HFF-Myc (cell line): ENCODE data around the gene OPA3.

ENCODE experiments used
- DNase-seq: peaks from one replicate; pipeline ENCODE4 v3.0.0-alpha.2; 2011; ENCODE audit warnings: low read depth; ENCODE audit errors: extremely low read depth
- H3K4me3 ChIP-seq: replicated peaks from 2 replicates; pipeline ENCODE4 v1.5.1; 2011; ENCODE audit warnings: low read depth, mild to moderate bottlenecking, control low read depth, low read length
- TF ChIP-seq, protein P1 (sequence below): IDR thresholded peaks from 2 replicates; pipeline ENCODE4 v1.5.1; 2012; ENCODE audit warnings: mild to moderate bottlenecking, low read depth, low read length, control low read depth; ENCODE audit errors: missing control alignments

The OPA3 gene

DNA sequence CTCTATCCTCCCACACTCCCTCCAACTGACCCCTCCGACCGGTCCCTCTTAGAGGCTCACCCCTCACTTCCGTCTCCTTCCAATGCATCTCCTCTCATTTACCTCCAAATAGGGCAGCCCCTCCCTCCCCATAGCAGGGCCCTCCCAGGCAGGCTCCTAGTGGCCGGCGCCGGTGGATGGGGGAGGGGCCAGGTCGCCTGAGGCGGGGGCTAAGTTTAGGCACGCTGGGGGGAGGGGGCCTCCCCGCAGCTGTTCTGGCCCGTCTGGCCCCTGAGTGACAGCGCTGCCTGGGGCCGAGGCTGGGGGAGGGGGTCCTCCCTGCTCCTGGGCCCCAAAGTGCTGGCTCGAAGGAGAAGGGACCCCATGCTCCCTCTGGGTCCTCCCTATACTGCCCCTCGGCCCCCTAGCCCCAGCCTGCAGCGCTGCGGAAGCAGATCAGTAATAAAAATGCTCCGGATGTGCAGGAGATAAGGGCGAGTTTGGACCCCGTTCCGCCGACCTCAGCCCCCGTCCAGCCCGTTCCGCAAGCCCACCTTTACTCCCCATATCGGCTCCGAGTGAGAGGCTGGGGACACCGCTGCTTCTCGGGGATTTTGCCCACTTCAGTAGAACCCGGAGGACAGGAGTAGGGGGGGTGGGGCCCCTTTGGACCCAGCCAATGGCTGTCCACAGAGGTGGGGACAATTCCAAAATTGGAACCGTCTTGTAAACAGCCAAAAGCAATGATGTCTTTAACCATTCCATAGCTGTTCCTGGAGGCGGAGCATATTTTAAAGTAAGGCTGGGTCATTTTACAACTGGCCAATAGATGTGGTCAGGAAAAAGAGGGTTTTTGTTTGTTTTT is 91.8 kb downstream of the OPA3 start:
- DNase-seq = no peak
- TF ChIP-seq, protein P1, sequence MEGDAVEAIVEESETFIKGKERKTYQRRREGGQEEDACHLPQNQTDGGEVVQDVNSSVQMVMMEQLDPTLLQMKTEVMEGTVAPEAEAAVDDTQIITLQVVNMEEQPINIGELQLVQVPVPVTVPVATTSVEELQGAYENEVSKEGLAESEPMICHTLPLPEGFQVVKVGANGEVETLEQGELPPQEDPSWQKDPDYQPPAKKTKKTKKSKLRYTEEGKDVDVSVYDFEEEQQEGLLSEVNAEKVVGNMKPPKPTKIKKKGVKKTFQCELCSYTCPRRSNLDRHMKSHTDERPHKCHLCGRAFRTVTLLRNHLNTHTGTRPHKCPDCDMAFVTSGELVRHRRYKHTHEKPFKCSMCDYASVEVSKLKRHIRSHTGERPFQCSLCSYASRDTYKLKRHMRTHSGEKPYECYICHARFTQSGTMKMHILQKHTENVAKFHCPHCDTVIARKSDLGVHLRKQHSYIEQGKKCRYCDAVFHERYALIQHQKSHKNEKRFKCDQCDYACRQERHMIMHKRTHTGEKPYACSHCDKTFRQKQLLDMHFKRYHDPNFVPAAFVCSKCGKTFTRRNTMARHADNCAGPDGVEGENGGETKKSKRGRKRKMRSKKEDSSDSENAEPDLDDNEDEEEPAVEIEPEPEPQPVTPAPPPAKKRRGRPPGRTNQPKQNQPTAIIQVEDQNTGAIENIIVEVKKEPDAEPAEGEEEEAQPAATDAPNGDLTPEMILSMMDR = no peak

DNA sequence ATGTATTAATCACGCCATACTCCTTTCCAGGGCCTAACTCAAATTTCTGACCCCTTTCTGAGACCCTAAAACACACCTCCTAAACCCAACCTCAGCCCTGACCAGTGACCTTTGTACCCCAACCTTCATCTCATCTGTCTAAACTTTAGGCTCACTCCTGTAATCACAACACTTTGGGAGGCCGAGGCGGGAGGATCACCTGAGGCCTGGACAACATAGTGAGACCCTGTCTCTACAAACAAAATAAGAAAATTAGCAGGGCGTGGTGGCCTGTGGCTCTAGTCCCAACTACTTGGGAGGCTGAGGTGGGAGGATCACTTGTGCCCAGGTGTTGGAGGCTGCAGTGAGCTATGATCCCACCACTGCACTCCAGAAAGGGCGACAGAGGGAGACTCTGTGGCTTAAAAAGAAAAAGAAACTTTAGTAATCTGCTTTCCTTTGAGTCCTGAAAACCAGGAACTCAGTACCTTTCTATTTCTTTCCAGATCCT is 92.4 kb downstream of the OPA3 start:
- DNase-seq = no peak
- peak overlapping the region; percentile 52 for H3K4me3 ChIP-seq
- TF ChIP-seq, protein P1 = no peak

More for the DNA sequence above, 91.8 kb downstream of the OPA3 start:
- peak overlapping the region; percentile 52 for H3K4me3 ChIP-seq

- no peak for DNase-seq
- TF ChIP-seq, protein P1 = no peak
- H3K4me3 ChIP-seq = no peak overlapping the region
Measured at GRCh38 chr19:45489216-45489855, 95.3 kb downstream of the OPA3 start.

- no peak overlapping the region for H3K4me3 ChIP-seq
- DNase-seq = no peak
- TF ChIP-seq, protein P1 = no peak
Measured at GRCh38 chr19:45488708-45489107, 95.9 kb downstream of the OPA3 start.

GRCh38 chr19:45485305-45486077 is 99.1 kb downstream of the OPA3 start:
- peak overlapping the region; percentile 50 for H3K4me3 ChIP-seq
- TF ChIP-seq, protein P1 = peak; percentile 83
- no peak for DNase-seq

DNA sequence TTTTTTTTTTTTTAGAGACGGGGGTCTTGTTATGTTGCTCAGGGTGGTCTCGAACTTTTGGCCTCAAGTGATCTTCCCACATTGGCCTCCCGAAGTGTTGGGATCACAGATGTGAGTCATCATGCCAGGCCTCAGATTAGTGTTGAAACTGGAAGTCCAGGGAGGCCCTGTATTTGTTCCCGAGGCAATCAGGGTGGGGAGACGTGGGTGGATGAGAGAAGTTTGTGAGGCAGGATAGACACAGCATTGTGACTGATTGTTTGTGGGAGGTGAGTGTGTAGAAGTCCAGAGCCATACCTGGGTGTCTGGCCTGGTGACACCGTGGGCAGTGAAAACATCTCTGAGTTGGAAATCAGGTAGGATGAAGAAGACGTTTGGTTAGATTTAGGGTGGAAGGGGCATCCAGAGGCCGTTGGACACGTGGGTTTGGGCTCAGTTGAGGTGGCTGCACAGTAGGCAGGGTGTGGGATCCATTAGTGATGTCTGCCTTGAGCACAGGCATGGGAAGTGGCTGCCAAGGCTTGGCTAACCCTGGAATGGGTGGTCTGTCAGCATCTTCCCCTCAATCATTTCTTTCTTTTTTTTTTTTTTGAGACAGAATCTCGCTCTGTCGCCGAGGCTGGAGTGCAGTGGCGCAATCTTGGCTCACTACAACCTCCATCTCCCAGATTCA is 100.2 kb downstream of the OPA3 start:
- no peak for DNase-seq
- TF ChIP-seq, protein P1 = no peak
- H3K4me3 ChIP-seq = no peak overlapping the region
